ENCODE results near the gene LIPT1.

GRCh38 chr2:99153921-99154604, 704 bp upstream of the LIPT1 start:
- TF ChIP-seq MYC (IDR thresholded peaks at IDR 0.05; ENCODE audit: borderline replicate concordance, low read length) (no peak), POLR2A (IDR thresholded peaks at IDR 0.05; ENCODE audit: low read length) (no peak), CTCF (IDR thresholded peaks at IDR 0.05) (no peak), ZFP36 (IDR thresholded peaks at IDR 0.05; ENCODE audit: borderline replicate concordance, partially characterized antibody) (no peak), JUN (IDR thresholded peaks at IDR 0.05) (no peak), TFCP2L1 (CRISPR knock-in tag; IDR thresholded peaks at IDR 0.05) (no peak), TP53 (CRISPR knock-in tag; IDR thresholded peaks at IDR 0.05) (no peak)
